HG02981 (cell line): ENCODE measurements around the gene E2F1.

ENCODE experiments used
- ATAC-seq: cut with Tn5 transposase; IDR thresholded peaks from one replicate; pipeline ENCODE4 v1.9.1; 2021; ENCODE audit warnings: mild to moderate bottlenecking, moderate library complexity; ENCODE audit not compliant: unreplicated experiment

E2F1 gene, protein sequence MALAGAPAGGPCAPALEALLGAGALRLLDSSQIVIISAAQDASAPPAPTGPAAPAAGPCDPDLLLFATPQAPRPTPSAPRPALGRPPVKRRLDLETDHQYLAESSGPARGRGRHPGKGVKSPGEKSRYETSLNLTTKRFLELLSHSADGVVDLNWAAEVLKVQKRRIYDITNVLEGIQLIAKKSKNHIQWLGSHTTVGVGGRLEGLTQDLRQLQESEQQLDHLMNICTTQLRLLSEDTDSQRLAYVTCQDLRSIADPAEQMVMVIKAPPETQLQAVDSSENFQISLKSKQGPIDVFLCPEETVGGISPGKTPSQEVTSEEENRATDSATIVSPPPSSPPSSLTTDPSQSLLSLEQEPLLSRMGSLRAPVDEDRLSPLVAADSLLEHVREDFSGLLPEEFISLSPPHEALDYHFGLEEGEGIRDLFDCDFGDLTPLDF

DNA sequence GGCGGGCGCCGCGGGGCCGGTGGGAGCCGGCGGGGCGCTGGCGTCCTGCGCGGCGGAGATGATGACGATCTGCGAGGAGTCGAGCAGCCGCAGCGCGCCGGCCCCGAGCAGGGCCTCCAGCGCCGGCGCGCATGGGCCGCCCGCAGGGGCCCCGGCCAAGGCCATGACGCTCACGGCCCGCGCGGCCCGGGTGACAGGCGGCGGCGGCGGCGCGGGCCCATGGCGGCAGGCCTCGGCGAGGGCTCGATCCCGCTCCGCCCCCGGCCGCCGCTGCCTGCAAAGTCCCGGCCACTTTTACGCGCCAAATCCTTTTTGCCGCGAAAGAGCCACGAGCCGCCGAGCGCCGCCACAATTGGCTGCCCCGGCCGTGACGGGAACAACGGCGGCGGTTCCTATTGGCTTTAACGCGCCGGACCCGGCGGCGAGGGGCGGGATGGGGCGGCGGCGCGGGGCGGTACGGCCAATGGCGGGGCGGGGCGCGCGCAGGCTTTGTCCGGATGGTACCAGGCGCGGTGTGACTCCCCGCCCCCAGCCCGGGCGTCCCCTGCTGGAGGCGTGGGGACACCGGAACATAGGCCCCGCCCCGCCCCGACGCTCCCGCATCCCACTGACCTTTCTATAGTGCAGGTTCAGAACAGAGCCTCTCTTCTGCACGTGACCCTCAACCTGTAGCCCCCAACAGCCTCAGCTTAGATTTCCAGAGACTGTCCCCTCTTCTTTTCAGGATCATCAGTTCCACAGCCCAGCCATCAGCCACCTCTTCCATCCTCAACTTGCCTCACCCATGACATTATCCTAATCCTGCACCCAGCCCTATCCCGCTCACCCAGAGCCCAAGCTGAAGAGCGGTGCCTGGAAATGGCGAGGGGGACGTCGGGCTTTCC lies at the start of gene E2F1:
E2F1 (minus strand) TSS at position 286 of the 884 bp plus-strand sequence; CDS start at position 165, 121 bp downstream.
- ATAC-seq: peak; percentile 82

DNA sequence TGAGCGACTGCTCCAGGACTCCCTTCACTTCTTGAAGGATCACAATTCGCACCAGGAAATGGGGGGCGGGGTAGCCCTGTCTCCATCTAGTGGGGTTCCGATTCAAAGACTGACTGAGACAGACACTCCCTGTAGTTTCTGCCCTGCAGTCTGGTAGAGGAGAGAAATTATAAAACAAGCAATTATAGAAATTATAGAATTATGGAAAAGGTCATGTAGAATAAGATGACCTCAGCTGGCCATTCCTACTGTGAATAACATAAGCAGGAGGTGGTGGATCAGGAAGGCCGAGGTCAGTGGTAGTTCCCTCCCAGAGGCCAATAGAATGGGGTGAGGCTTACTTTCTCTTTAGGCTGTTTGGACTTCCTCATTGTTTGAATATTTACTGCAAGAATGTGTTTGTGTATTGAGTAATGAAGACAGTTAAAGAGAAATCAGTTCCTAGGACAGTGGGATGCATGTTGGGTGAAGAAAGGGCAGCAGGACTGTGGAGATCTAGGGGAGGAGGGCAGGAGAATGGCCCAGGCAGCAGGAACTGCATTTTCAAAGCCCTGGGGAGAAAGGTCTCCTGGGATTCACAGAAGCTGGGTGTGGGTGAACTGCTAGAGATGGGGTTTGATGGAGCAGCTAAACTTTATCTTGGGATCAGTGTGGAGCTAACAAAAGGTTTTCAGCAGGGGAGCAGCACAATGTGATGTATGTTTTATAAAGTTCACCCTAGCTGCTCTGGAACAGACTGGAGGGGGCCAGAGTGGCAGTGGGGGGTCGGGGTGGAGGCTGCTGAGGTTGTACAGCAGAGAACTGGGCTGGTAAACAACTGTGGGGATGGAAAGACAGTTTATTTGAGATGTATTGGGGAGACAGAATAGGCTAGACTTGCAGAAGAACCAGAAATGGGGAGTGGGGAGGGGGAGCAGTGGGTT lies 47.7 kb upstream of the E2F1 start:
- no peak for ATAC-seq

DNA sequence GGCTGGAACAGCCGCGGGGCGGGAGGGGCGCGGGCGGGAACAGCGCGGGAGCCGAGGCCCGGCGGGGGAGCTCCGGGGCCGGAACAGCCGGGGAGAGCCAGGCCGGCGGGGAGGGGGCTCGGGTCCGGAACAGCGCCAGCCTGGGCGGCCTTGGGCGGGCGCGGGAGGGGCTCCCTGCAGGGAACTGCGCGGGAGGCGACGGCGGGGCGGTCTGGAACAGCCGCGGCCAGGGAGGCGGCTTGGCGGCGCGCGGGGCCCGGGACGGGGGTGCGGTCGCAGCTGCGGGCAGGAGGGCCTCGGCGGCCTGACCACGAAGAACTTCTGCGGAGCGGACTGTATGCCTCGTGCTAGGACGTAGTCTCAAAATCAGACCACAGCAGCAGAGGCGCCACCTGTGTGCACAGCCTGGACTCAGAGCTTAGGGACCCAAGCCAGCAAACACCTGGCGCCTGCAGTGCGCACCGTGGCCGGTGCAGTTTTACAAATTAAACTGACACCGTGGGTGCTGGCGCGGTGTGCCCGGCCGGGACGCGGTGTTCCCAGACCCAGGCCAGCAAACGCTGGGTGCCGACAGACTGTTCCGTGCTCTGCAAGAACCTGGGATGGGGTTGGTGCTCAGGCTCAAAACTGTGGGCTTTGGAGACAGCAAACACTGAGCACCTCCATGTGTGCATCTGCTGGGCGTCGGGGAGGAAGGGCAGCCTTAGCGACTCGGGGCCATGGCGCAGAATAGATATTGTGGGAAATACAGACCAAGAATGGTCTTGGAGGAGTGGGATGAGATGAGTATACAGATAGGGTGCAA lies 46.2 kb upstream of the E2F1 start:
- peak; percentile 41 for ATAC-seq

DNA sequence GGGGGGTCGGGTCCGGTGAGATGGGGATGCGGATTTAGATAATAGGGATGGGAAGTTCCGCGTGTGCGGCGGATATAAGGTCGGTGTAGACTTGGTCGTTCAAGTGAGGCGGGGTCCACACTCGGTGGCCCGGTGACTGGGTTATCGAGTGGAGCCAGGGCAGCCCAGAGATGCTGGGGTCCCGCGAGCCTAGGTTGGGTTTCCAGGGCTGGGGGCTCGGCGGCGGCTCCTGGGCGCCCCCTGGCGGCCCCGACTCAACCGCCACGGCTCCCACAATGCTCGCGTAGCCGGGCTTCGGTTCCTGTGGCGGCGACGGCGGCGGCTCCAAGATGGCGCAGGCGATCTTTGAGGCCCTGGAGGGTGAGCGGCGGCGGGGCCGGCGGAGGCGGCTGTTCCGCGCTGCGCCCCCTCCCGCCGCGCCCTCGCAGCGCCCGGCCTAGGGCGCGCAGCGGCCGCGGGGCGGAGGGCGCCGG lies 45.5 kb upstream of the E2F1 start, which contains the start of gene ZNF341:
ZNF341 (plus strand) TSS at position 304 of the 473 bp plus-strand sequence; CDS start at position 330, 26 bp downstream.
- peak; percentile 75 for ATAC-seq

DNA sequence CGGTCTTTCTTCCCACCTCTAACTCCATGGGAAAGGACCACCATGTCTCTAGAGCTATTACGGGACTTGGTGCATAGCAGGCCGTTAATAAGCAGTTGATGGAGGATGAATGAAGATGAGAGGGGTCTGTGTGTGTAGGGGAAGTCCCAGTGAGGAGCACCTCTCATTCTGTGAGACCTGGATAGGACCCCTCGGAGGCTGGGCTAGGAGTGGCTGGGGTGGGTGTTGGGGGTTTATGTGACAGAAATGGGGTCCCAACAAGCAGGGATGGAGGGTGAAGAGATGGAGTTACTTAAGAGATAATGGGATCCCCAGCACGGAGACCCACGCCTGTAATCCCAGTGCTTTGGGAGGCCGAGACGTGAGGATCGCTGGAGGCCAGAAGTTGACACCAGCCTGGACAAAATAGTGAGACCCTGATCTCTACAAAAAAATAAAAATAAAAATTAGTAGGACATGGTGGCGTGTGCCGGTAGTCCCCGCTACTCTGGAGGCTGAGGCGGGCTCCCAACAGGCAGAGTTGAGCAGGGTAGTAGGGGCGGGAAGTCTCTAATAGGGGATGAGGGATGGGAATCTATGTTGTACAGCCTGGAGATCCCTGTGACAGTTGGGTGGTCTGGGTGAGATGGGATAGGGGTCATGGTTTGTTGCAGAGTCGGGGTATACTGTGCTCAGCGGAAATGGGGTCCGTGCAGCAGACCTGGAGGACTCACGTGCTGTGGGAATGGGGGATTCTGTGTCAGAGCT lies 44.9 kb upstream of the E2F1 start:
- no peak for ATAC-seq

DNA sequence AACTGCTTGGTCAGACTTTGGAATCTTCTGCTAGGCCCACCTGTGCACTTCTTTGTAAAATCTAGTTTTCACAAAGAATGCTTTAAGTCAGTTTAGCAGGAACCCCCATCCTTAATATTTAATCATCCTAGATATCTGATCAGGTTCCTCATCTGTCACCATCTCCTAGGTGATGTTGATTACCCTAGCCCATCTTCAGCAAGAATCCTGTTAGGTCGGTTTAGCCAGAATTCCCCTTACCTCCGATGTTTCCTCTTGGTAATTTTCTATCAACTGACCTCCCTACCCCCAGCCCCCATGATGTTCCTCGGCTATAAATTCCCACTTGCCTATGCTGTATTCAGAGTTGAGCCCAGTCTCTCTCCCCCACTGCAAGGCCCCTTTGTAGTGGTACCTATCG lies 42.9 kb upstream of the E2F1 start:
- no peak for ATAC-seq

DNA sequence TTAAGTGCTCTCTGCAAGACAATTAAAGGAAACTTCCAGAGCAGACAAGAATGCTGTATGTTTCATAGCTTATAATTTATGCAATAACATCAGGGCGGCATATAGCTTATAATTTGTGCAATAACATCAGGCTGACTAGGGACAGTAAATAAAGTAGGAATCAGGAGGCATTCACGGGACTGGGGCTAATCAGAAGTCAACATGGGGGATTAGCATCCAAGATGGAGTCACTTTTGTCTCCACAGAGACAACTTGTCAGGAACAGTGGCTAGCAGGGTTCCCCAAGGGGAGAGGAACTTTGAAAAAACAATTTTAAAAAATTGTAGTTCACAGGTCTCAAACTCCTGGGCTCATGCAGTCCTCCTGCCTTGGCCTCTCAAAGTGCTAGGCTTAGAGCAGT lies 42.3 kb upstream of the E2F1 start:
- ATAC-seq: no peak

DNA sequence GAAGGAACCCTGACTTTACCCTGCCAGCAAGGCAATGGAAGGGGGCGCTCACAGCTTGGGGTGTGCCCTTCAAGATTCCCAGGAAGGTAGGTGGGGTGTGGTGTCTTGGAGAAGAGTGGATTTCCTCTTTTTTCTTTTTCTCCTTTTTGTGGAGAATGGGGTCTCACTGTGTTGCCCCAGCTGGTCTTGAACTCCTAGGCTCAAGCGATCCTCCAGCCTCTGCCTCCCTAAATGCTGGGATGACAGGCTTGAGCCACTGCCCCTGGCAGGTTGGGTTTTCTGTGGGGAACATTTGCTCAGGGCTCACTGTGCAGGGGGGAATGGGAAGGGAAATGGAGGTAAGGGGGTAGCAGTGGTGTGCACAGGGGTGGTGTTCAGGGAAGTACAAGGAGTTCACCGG lies 41.6 kb upstream of the E2F1 start:
- no peak for ATAC-seq

DNA sequence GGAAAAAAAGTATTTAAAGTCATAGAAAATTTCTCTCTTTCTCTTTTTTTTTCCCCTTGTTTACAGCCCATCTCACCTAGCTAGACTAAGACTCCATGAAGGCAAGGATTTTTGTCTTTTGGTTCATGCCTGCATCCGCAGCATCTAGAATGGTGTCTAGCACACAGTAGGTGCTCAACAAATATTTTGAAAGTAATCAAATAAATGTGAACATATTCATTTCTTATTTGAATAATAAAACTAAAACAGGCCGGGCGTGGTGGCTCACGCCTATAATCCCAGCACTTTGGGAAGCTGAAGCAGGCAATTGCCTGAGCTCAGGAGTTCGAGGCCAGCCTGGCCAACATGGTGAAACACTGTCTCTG lies 40.9 kb upstream of the E2F1 start:
- ATAC-seq: no peak

DNA sequence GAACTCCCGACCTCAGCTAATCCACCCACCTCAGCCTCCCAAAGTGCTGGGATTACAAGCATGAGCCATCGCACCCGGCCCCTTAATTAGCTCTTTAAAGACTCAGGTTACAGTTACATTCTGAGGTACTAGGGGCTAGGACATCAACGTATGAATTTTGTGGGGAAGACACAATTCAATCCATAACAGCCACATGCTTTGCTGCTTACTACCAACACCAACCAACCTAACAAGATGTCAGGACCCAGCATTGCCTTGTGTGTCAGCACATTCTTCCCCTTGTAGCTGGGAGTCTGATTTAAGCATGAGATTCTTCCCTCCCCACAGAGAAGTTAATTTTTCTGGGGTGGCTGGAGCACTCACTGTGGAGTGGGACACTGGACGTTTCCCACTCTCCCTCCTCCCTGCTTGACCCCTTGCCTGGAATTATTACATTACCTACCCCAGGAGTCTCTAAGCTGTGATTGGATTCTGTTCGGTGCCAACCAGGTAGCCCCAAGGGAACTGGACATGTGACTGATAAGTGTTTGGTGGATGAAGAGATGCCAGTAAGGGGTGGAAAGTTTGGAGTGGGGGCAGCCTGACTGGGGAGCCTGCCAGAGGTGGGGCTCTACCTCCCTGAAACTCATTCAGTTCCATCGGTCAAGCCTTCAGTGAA lies 39.6 kb upstream of the E2F1 start:
- ATAC-seq: no peak

DNA sequence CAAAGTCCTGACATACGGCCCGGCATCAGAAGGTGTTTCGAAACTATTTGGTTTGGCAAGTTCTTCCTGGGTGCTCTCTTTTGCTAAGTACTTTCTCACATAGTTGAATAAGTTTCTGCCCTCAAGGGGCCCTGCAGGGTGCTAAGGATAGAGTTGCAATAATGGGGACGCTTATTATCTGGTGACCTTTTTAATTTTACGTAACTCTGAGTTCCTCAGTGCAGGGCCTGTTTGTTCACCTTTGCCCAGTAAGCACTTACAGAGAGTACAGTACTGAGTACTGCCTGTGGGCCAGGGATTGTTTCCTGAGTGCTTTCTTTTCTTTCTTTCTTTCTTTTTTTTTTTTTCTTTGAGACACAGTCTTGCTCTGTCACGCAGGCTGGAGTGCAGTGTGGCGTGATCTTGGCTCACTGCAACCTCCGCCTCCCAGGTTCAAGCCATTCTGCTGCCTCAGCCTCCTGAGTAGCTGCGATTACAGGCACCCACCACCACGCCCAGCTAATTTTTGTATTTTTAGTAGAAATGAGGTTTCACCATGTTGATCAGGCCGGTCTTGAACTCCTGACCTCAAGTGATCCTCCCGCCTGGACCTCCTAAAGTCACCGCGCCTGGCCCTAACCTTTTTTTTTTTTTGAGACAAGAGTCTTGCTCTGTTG lies 38.4 kb upstream of the E2F1 start:
- ATAC-seq: no peak

DNA sequence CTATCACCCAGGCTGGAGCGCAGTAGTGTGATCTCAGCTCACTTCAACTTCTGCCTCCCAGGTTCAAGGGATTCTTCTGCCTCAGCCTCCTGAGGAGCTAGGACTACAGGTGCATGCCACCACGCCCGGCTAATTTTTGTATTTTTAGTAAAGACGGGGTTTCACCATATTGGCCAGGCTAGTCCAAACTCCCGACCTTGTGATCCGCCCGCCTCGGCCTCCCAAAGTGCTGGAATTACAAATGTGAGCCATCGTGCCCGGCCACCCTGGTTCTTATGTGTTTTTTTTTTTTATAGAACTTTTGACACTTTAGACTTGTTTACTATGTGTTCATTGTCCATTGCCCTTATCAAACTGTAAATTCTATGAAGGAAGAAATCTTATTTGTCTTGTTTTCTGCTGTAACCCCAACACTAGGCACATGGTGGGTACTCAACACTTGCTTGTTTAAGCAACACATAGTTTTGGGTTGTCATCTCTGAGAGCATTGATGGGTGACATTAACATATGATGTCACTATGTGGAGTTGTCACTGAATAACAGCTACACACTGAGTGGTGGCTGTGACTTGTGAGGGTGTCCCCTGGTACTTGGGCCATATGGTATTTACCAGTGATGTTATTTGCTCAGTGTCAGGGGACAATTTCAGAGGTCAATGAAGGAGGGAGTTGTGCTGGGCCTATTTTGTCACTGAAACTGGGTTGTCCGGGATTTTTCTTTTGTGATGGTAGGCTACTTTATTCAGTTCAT lies 35.4 kb upstream of the E2F1 start:
- no peak for ATAC-seq

DNA sequence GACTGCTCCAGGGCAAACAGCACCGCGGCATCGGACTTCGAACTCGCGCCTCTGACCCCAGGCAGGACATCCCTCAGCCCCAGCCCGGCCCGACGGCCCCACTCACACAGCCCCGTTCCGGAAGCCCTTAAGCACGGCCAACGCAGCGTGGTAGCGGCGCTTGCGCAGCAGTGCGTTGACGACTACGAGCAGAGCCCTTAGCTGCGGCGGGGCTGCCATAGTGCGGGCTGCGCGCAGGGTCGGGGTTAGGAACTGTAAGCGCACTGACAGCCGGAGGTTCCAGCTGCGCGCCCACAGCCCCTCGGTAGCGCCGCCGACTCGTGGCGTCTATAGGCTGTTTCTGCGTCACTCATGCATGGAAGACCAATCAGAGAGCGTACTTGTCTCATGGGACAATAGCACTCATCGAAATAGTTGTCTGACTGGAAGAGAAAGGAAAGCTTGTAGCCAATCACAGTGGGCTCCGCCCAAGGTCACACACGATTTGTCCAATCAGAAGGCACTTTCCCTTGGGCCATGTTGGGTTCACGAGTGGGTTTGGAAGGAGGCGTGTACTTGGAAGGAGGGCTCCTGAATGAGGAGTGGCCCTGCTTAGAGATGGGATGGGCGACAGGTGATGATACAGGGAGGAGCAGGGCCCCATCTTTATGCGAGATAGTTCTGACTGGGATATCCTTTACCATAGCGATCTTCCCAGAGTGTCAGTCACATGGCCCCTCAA lies 34.0 kb upstream of the E2F1 start, which contains the start of gene PXMP4:
PXMP4 (minus strand) TSS at position 322 of the 721 bp plus-strand sequence; CDS start at position 219, 103 bp downstream.
- ATAC-seq: peak; percentile 95

DNA sequence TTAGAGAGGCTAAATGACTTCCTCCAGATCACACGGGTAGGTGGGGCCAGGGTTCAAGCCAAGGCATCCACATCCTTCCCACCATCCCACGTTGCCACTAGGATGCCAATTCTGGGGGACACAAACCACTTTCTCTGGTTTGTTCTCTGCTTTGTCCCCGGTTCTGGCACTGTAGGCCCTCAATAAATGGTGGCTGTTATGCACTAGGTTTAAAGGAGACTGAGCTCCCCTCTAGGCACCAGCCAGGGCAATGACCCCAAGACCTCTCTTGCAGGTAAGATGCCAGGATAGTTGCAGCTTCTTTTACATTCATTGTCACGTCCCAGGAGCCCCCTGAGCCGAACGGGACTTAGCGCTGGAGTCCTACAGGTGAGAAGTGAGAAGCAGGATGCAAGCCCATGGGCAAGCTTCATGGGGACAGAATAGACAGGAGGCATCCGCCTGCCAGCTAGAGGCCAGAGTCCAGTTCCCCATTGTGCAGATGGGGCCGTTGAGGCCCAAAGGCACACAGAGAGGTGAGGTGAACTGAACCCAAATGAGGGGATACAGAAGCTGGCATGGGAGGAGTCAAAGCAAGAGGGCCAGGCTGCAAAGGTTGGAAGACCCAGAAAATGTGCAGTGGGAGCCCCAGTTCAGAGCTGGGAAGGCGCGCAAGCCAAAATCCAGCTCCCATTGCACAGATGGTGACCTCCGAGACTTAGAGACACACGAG lies 33.2 kb upstream of the E2F1 start:
- no peak for ATAC-seq

DNA sequence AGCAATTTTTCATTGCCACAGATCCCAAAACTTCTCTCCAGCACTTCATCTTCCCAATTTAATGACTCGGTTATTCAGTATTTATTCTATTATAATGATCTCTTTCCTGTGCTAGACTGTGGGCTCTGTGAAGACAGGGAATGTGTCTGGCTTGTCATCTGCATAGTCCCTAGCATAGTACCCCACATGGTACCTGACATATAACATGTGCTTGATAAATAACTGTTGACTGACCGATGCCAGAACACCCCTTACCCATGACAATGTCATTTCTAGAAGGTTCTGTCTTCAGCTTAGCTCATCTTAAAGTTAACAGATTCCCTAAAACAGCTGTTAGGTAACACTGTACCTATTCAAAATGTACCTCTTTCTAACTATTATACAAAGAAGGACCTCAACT lies 30.3 kb upstream of the E2F1 start:
- no peak for ATAC-seq

DNA sequence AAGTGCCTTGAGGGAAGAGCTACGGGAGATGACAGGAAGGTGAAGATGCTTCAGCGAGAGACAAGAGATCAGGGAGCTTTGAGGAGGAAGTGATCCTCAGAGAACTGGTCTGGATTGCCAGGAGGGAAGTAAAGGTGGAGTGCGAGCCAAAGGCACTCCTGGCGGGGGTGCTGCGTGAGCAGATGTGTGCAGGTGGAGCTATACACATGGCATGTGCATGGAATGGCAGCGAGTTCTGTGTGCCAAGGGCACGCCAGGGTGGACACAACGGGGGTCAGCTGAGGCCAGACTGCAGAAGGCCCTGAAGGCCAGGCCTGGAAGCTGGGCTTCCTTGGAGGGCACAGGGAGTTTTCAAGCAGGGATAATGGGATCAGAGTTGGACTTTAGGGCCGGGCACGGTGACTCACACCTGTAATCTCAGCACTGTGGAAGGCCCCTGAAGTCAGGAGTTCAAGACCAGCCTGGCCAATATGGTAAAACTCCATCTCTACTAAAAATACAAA lies 27.7 kb upstream of the E2F1 start:
- no peak for ATAC-seq
